GM18526 (cell line): ENCODE results near the gene EIF2B2.

ENCODE experiments used
- POLR2A ChIP-seq: IDR thresholded peaks from 3 replicates; pipeline ENCODE4 v1.6.1; 2011; ENCODE audit not compliant: insufficient read length; ENCODE audit errors: extremely low read depth

The EIF2B2 gene

DNA sequence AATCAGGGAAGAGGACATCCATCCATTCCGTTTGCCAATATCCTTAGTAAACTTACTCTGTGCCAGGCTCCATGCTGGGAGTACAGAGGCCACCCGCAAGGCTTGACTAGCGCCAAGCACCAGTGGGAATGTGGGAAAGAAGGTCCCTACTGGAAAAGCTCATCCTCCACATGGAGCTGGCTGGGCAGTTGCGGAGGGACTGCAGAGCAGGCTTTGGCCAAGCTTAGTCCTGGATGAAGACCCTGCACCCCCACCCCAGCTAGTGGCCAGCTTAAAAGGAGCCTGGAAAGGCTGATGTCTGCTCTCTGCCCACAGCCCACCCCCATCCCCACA lies 22.4 kb upstream of the EIF2B2 start:
- no peak for TF ChIP-seq POLR2A

GRCh38 chr14:74980731-74981461 lies 21.8 kb upstream of the EIF2B2 start:
- no peak for TF ChIP-seq POLR2A

- TF ChIP-seq POLR2A = no peak
These were observed 21.3 kb upstream of the EIF2B2 start for GRCh38 chr14:74981462-74981782.

DNA sequence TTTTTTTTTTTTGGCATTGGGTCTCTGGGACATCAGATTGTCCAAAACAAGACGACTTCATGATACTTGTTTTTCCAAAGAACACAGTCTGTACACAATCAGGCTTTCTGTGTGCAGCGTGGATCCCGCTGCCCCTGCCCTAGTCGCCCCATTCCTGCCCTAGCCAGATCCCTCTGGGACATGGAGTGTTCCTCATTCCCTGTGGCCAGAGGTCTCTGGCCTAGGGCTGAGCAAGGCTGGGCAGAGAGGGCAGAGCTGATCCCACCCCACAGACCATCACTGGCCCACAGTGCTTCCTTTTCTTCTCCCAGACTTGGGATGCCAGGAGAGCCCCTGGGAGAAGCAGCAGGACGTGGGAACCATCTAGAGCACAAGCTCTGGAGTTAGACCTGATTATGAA lies 20.9 kb upstream of the EIF2B2 start:
- TF ChIP-seq POLR2A = no peak

- TF ChIP-seq POLR2A = no peak
These were observed 20.1 kb upstream of the EIF2B2 start for GRCh38 chr14:74982661-74983060.

GRCh38 chr14:74983343-74983742 lies 19.4 kb upstream of the EIF2B2 start:
- TF ChIP-seq POLR2A = no peak

GRCh38 chr14:74984236-74985027 lies 18.3 kb upstream of the EIF2B2 start:
- no peak for TF ChIP-seq POLR2A

GRCh38 chr14:74985028-74985310 lies 17.8 kb upstream of the EIF2B2 start:
- no peak for TF ChIP-seq POLR2A

GRCh38 chr14:74985806-74986205 lies 16.9 kb upstream of the EIF2B2 start:
- no peak for TF ChIP-seq POLR2A

DNA sequence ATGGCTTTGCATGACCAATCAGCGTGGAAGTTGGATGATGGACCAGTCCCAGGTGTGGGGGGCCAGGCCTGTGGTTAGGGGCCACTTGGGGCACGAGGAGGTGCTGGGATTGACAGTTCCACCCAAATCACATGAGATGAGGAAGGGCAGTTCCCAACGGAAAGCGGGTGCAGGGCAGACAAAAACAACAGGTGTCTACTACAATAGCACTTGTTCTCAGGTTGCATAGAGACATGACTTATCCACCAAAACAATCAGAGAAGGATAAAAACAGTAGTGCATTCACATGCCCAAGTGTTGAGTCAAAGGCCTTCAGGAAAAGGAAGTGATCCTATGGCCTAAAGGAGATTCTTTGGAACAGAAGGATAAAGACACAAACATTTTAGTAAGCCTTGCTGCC lies 14.6 kb upstream of the EIF2B2 start:
- no peak for TF ChIP-seq POLR2A

DNA sequence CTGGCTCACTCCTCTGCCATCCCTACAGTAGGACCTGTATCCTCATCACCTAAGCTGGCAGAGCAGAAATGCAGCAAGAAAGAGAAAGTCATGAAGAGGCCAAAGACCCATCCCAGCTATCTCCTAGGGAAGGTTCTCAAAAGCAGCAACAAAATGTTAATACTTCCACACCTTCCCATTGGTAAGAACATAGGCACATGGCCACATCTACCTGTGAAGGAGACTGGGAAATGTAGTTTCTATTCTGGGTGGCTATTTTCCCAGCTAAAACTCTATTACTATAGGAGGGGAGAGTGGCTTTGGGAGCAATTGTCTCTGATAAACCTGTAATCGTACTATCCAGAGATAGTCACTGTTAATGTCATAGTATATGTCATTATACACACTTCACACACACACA lies 13.7 kb upstream of the EIF2B2 start:
- TF ChIP-seq POLR2A = no peak

DNA sequence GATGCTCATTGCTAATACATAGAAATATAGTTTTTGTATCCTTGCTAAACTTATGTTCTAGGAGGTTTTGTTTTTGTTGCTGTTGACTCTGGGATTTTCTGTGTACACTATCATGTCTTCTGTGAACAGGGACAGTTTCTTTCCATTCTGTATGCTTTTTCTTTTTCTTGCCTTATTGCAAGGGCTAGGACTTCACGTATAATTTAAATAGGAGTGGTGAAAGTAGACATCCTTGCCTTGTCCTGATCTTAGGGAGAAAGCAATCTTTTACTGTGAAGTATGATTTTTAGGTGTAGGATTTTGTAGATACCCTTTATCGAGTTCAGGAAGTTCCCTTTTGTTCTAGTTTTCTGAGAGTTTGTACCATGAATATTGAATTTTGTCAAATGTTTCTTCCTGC lies 1.5 kb upstream of the EIF2B2 start:
- TF ChIP-seq POLR2A = no peak

- TF ChIP-seq POLR2A = no peak
These were observed 822 bp upstream of the EIF2B2 start for GRCh38 chr14:75001899-75002298.

DNA sequence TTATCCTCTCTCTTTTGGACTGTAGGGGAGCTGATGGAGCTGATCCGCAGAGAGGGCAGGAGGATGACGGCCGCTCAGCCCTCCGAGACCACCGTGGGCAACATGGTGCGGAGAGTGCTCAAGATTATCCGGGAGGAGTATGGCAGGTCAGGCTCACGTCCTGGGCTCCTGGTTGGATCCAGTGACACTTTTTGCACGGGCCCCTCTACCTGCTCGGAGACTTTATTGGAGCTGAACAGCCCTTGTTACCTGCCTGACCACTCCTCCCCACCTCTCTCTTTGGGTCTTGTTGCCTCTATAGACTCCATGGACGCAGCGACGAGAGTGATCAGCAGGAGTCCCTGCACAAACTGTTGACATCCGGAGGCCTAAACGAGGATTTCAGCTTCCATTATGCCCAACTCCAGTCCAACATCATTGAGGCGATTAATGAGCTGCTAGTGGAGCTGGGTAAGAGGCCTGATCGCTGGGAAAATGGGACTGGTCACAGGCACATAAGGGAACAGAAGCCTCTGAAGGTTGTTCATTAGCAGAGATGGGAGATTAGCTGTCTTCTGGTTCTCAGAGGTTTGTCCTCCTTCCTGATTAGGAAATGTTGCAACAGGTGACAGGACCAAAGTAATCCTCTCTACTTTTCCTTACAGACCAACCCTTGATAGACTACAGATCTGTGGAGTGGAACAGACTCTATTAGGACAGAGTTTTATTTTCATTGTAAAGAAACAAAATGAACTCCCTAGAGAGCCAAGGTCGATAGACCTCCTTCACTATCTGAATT lies 718 bp downstream of the EIF2B2 start:
- TF ChIP-seq POLR2A = no peak

- no peak for TF ChIP-seq POLR2A
These were observed 2.6 kb downstream of the EIF2B2 start for GRCh38 chr14:75005357-75005756.

GRCh38 chr14:75009176-75009575 lies 6.5 kb downstream of the EIF2B2 start:
- no peak for TF ChIP-seq POLR2A
